ENCODE results near the gene TRIM69. TPM values are rescaled to one million over a fixed set of nuclear protein-coding genes. Genes with fewer than 3 reads are reported as not detected.
A peak's percentile ranks its signal among the peaks of the same experiment; 100 is the strongest.
"Not testable (repeated sequence)": the region's sequence is repeated elsewhere in the genome, so short reads cannot be mapped to it uniquely, and the experiment has no call there.

Gene TRIM69
- total RNA-seq, 1 experiment from 2014 or later: 16.7 TPM

- POLR2A ChIA-PET: interaction anchor here (0.7 kb wide), 1 partner anchor 134 kb away, joined by 3 read pairs; no protein-coding TSS in a partner anchor
- peak; percentile 2 for TF ChIP-seq CTCF (IDR thresholded peaks at IDR 0.05)
- H3K27me3 ChIP-seq (ENCODE audit: control insufficient read depth, insufficient read depth, low read length); intact Hi-C loops (cut with micrococcal nuclease; ENCODE audit: unreplicated experiment); DNase-seq (ENCODE audit: low read depth, low spot score); H3K4me1 ChIP-seq (ENCODE audit: control insufficient read depth, insufficient read depth, low read length); ATAC-seq; H3K27ac ChIP-seq (ENCODE audit: low read length); BruUV-seq (replicated peaks); CTCF ChIA-PET; in situ Hi-C loops (cut with HindIII; ENCODE audit: low pct_unique_long_range_greater_than_20kb, low sequenced_read_pairs); H3K36me3 ChIP-seq (ENCODE audit: control insufficient read depth, insufficient read depth, low read length); H3K9me3 ChIP-seq (ENCODE audit: control insufficient read depth, insufficient read depth, low read depth, low read length): not testable (repeated sequence)
- peak overlapping the region; percentile 64 to 89; a peak in 3 of 4 replicates for H3K4me3 ChIP-seq (ENCODE audit: low read depth in 2 of 2, low read length in 2 of 2)
Observed at GRCh38 chr15:44784918-44785274, 48.6 kb downstream of the TRIM69 start.

- DNase-seq (ENCODE audit: low read depth, low spot score) (no peak), ATAC-seq (no peak)
- no peak overlapping the region for H3K27ac ChIP-seq (ENCODE audit: low read length)
- H3K4me3 ChIP-seq (ENCODE audit: low read depth in 2 of 2, low read length in 2 of 2): no peak overlapping the region
- H3K9me3 ChIP-seq (ENCODE audit: control insufficient read depth, insufficient read depth, low read depth, low read length): no peaks in the 10 kb centered on the region
- no TSS peak for BruUV-seq (replicated peaks)
- peaks cover 3% of the 10 kb centered on the region; the same call in 1 of the 2 replicates for H3K4me1 ChIP-seq (ENCODE audit: control insufficient read depth, insufficient read depth, low read length)
- ChIA-PET CTCF (no interaction called here), POLR2A (no interaction called here)
- TF ChIP-seq SIN3A (IDR thresholded peaks at IDR 0.05; ENCODE audit: borderline replicate concordance, insufficient read depth, low read depth, low read length) (no peak), REST (IDR thresholded peaks at IDR 0.05; ENCODE audit: insufficient read depth in 1 of 2, low read depth in 2 of 2, low read length in 1 of 2) (no peak), CTCF (IDR thresholded peaks at IDR 0.05) (no peak), TCF7L2 (IDR thresholded peaks at IDR 0.05; ENCODE audit: low read depth, low read length) (no peak), POLR2AphosphoS5 (IDR thresholded peaks at IDR 0.05; ENCODE audit: low read depth, low read length) (no peak)
- H3K36me3 ChIP-seq (ENCODE audit: control insufficient read depth, insufficient read depth, low read length): no peaks in the 10 kb centered on the region
- in situ Hi-C loops (cut with HindIII; ENCODE audit: low pct_unique_long_range_greater_than_20kb, low sequenced_read_pairs): no loop called here
- no peaks in the 10 kb centered on the region for H3K27me3 ChIP-seq (ENCODE audit: control insufficient read depth, insufficient read depth, low read length)
- intact Hi-C loops (cut with micrococcal nuclease; ENCODE audit: unreplicated experiment): no loop called here
Observed at GRCh38 chr15:44788748-44789147, 52.4 kb downstream of the TRIM69 start.

GRCh38 chr15:44790215-44790614 is 53.9 kb downstream of the TRIM69 start:
- H3K9me3 ChIP-seq (ENCODE audit: control insufficient read depth, insufficient read depth, low read depth, low read length): no peaks in the 10 kb centered on the region
- CTCF ChIA-PET: no interaction called here
- no peak for ATAC-seq

More at GRCh38 chr15:44790215-44790614, 53.9 kb downstream of the TRIM69 start:
- Histone ChIP-seq H3K4me1 (ENCODE audit: control insufficient read depth, insufficient read depth, low read length) (no peaks in the 10 kb centered on the region), H3K36me3 (ENCODE audit: control insufficient read depth, insufficient read depth, low read length) (no peaks in the 10 kb centered on the region), H3K27me3 (ENCODE audit: control insufficient read depth, insufficient read depth, low read length) (no peaks in the 10 kb centered on the region), H3K4me3 (ENCODE audit: low read depth in 2 of 2, low read length in 2 of 2) (no peak overlapping the region), H3K27ac (ENCODE audit: low read length) (no peak overlapping the region)
- no TSS peak for BruUV-seq (replicated peaks)
- POLR2A ChIA-PET: no interaction called here
- in situ Hi-C loops (cut with HindIII; ENCODE audit: low pct_unique_long_range_greater_than_20kb, low sequenced_read_pairs): no loop called here
- intact Hi-C loops (cut with micrococcal nuclease; ENCODE audit: unreplicated experiment): no loop called here
- TF ChIP-seq CTCF (IDR thresholded peaks at IDR 0.05) (no peak), REST (IDR thresholded peaks at IDR 0.05; ENCODE audit: insufficient read depth in 1 of 2, low read depth in 2 of 2, low read length in 1 of 2) (no peak)
- DNase-seq (ENCODE audit: low read depth, low spot score): no peak
